GM19452 (cell line): ENCODE results near the gene MPG.

Experiments used
- ATAC-seq: cut with Tn5 transposase; IDR thresholded peaks from one replicate; pipeline ENCODE4 v1.9.1; 2021; ENCODE audit not compliant: unreplicated experiment

The MPG gene

DNA sequence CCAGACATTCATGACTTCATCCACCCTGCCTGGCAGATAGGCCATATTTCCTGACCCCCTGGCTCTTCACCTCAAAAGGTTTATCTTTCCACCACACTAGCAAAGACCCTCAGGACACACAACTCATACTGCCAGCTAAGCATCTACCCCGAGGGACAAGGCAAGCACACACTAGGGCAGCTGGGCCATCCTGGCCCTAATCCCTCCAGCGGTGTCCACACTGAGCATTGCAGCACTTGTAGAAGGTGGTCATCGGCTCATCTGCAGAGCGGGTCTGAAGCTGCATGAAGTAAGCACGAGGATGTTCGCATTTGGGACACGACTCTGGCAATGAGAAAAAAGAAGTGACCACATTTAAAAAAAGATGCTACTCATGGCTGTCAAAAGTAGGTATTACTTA lies 30.8 kb upstream of the MPG start:
- no peak for ATAC-seq

DNA sequence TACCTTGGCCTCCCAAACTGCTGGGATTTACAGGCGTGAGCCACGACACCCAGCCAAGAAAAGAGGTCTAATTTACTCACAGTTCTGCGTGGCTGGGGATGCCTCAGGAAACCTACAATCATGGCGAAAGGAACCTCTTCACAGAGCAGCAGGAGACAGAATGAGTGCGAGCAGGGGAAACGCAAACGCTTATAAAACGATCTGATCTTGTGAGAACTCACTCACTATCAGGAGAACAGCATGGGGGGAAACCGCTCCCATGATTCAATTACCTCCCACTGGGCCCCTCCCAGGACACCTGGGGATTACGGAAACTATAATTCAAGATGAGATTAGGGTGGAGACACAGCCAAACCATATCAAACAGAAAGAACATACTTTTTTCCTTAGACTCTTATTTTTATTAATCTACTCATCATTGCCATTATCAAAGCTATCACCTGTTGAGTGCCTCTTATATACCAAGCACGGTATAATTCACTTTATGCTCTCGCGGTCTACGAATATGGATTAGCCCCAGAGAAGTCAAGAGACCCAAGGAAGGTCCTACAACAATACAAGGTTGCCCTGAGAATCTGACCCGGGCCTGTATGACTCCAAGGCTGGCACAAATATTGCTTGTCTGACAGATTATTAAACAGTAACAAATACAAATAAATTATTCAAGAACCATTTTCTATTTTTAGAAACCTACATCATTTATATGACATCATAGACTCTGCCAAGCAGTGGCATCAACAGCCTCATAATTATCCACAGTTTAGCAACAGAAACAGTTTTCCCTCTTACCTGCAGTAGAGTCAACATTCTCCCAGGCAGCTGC lies 27.0 kb upstream of the MPG start:
- no peak for ATAC-seq

DNA sequence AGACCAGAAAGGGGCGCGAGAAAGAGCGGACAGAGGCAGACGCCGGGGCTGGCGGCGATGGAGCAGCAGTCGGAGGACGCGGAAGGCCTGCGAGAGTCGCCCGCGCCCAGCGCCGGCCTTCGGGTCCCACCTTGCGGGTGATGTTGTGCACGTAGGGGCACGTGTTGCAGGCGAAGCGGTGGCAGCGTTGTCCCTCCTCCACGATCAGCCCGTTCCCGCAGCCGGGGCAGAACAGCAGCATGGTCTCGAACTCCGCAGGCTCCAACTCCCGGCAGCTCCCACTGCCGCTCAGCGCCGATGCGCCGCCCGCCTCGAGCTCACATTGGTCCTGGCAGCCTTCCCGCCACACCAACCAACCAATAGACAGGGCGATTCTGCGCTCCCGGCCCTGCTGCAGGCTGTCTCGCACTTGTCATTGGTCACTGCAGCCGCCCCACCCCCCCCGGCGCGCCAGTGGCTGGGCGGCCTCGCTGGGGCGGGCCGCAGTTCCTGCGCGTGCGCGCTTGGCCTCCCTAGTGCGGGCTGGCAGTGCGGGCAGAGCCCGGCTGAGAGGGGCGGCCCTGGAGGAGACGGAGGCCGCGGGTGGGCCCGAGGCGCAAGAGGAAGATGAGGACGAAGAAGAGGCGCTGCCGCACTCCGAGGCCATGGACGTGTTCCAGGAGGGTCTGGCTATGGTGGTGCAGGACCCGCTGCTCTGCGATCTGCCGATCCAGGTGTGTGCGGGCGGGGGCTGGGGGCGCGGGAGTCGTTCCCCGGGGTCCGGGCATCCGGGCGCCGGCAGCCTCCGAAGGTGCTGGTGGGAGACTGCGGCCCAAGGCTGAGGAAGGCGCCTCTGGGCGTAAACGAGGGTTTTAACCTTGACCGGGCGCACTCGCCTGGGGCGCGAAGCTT lies 24.4 kb upstream of the MPG start, which contains the start of the genes POLR3K and SNRNP25:
Gene POLR3K (minus strand): TSS at position 263 of the 891 bp plus-strand sequence. CDS start 22 bp downstream, at position 241.
Gene SNRNP25 (plus strand): TSS at position 483 of the 891 bp plus-strand sequence. CDS start 189 bp downstream, at position 672.
- peak; percentile 90 for ATAC-seq

DNA sequence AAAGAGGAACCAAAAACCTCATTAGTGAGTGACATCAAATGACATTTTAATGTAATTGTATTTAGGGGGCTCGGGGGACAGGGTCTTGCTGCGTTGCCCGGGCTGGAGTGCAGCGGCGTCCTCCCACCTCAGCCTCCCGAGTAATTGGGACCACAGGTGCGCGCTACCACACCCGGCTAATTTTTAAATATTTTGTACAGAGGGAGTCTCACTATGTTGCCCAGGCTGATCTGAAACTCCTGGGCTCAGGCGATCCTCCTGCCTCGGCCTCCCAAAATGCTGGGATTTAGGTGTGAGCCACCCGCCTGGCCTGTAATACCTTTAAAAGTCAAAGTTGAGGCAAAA lies 23.8 kb upstream of the MPG start:
- ATAC-seq = no peak

DNA sequence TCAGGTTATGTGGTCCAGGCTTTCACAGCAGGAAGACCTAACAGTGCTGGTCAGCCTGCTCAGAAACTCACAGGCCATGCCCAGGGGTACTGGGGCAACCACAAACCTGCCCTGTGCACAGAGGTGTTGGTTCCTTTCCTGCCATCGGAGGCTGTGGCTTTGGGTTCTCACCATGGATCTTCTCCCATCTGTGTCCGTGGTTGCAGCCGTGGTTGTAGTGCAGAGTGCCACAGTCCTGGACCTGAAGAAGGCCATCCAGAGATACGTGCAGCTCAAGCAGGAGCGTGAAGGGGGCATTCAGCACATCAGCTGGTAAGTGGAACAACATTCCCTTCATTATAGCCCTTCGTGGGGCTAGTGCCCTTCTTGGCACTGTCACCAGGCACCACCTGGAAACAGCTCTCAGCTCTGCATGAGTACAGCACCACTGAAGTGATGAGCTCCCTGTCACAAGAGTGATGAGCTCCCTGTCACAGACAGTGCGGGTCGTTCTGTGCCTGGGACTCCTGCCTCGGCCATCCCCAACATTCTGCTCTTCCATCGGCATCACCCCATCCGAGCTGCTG lies 22.4 kb upstream of the MPG start:
- no peak for ATAC-seq

DNA sequence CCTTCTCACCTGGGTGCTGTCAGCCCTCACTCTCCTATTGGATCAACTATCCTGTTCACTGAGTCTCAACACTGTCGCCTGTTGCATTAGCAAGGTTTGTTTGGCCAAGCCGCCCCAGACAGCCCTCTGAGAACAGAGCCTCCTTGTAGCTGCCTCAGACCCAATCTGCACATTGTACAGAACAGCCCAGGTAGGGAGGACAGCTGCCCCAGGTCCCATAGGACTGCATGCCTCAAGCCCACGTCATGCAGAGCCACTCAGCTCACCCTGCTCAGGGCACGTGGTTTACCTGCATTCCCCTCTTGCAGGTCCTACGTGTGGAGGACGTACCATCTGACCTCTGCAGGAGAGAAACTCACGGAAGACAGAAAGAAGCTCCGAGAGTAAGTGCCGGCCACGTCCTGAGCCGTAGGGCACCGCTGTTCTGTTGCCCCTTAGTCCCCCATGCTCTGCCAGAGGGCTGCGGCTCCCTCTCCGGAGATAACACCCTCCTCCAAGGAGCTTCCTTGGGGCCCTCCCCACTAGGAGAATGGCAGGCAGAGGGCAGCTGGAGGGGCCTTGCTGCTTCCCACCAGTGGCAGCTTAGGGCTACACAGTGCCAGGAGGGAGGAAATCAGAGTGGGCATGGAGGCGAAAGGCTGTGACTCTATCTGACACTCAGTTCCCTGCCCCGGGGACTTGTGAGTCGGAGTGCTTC lies 21.6 kb upstream of the MPG start:
- ATAC-seq = no peak

DNA sequence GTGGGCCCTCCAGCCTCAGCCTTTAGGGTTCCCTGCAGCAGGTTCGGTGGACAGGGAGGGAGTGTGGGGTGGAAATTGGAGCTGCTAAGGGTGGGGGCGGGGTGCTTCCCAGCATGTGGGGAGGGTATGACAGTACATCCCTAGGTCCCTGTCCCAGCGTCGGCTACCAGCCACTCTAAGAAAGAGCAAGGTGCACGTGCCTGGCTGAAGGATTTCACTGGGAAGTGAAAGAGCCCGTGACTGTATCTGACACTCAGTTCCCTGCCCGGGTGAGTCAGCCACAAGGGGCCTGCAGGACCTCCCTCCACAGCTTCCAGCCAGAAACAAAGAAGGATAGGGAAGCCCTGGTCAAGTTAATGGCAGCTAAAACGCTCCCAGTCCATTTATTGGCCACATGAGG lies 20.3 kb upstream of the MPG start:
- ATAC-seq = no peak

DNA sequence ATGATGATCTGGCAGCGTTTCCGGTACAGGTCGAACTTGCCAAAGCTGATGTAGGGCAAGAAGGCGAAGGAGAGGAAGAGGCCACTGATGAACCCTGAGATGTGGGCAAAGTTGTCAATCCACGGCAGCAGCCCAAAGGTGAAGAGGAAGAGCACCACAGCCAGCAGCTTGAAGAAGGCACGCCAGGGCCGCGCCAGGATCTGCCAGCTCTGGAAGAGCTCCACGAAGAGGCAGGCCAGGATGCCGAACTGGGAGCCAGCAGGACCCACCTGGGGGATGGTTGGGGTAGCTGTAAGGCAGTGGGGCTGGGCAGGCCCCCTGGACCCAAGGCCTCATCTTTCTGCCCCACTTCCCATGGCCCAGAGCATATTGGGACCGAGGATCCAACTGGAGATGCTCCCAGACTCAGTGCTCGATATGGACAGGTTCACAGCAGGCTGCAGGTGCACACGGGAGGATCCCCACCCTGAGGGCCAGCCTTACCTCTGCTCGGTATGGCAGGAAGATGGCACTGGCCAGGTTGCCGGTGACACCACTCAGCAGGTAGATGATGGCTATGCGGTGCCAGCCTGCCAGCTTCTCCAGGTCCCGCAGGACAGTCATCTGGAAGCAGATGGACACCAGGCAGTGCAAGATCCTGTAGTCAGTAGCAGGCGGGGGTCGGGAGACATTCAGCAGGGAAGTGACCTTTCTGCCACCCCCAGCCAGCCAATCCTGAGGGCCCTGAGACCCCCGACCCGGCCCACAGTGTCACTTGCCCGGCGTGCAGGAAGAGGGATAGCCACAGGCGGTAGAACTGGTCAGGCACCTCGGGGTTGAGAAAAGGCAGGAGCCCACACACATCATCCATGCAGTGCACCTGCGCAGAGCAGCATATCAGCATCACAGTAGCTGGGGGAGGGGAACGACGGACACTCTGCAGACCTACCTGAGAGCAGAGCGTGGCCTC lies 19.3 kb upstream of the MPG start:
- no peak for ATAC-seq

DNA sequence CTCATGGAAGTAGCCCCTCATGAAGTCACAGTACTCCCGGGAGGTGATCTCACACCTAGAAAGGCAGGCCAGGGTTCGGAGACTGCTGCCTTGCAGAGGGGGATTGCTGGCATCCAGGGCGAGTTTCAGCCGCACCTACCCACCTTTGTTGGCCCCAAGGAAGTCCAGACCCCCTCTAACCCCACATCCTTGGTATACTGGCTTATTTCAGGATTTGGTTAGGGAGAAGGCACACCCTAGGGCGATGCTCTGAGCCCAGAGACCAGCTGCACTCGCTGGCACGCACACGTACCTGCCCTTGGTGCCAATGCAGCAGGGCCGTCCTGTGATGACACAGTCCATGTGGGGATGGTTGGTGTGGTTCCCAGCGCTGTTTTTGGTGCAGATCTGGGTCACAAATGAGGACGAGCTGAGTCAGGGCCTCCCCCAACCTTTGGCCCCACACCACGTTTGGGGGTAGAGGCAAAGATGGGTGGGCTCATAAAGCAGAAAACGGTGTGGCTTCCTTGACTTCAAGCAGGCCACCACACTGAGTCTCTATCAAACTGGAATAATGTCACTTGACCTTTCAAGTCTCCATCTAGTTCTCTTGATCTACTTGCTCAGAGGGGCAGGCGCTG lies 18.5 kb upstream of the MPG start:
- ATAC-seq = no peak

DNA sequence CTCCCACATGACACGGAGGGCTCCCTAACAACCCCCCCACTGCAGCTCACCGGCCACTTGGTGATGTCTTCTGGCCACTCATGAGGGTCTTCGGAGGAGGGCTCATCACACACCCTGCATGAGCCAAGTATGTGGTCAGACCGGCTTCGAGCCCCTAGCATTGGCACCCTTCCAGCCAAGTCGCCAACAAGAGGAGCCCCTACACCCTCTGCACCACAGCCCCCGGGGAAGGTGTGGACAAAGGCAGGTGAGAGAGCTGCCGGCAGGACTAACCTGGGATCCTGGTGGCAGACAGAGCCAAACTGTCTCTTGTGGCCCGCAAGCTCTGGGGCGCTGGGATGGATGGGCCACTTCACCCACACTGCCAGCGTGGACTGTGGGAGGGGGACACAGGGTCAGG lies 17.9 kb upstream of the MPG start:
- no peak for ATAC-seq

DNA sequence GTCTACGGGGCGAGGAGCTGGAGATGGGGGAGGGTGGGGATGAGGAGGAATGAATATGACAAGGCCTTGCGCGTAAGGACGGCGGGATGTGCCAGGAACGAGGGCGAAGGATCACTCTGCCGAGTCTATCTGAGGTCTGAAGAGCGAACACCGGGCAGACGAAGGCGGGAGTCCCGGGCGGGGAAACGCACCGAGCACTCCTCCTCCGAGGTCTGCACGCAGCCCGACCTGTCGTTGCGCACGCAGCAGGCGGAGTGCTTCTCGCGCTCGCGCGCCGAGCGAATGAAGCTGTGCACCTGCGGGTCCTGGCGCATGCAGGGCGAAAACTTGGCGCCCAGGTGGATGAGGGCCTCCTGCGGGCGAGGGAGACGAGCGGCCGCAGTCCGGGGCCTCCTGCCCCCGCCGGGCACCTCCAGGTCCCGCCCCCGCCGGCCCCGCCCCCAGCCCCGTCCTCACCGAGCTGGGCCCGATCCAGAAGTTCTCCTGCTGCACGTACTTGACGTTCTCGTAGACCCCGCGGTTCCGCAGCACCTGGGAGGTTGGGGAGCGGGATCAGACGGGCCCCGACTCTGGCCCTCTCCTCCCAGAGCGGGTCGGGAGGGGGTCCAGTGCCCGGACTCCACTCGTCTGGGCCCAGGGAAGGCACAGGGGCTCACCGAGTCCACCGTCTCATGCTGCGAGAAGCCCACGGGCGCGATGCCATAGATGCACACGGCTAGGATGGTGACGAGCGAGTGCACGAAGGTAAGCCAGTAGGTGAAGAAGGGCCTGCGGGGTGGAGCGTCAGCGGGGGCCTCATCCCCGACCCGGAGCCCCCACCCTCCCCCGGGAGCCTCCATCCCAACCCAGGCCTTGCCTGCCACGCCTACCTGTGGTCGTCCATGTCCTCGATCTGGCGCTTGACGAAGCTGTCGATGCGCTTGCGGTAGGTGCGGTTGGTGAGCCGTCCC lies 16.8 kb upstream of the MPG start:
- ATAC-seq = no peak

DNA sequence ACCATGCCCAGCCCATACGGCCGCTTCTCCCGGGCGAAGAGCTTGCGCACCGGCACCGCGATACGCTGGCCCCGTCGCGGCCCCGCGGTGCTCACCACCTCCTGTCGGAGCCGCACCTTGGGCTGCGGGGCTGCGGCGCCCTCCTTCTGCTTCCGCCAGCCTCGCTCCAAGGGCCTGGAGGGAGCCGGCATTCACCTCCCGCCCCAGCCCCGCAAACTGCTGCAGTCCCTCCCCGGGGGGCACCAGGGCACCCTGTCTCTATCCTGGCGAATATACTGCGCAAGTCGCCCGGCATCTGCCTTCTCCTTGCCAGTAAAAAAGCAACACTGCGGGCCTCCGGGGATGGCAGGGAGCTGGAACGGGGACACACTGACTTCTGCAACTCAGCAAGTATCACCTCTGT lies 16.1 kb upstream of the MPG start:
- no peak for ATAC-seq

DNA sequence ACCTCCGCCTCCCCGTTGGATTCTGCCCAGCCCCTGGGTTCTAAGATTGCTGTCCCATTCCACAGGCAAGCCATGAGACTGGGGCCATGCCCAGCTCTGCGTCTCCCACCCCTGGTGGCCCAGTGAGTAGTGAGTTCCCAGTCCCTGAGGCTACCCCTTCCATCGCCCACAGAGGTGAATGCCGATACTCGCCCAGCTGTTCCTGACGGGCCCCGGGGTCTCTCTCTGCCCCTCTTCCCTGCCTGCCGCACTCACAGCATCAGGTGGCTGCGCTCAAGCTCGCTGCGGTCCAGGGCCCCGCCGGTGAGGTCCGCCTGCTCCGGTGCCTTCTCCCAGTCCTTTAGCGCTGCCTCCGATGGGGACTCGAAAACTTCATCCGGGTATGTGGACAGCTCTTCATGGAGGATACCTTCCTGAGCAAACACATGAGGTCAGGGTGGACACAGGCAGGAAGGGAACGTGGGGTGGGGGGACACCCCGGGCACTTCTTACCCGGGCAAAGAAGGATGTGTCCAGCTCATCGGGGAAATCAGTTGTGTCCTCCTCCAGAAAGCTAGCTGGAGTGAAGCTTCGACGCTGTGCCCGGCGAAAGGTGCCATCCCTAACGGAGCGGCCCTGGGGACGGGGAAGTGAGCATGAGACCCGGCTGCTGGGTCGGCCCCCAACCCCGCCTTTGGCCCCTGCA lies 15.6 kb upstream of the MPG start:
- ATAC-seq = no peak

DNA sequence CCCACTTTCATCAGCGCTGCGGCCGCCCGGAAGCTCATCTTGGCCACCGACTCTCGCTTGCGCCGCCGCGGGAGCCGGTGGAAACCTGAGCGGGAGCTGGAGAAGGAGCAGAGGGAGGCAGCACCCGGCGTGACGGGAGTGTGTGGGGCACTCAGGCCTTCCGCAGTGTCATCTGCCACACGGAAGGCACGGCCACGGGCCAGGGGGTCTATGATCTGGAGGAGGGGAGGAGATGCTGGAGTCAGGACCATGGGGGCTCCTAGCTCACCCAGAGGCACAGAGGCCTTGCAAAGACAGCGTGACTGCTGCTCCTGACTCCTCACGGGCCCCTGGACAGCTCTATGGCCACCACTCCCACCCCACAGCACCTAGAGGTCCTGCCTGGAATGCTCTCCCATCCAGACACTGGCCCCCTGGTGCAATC lies 15.0 kb upstream of the MPG start:
- no peak for ATAC-seq

DNA sequence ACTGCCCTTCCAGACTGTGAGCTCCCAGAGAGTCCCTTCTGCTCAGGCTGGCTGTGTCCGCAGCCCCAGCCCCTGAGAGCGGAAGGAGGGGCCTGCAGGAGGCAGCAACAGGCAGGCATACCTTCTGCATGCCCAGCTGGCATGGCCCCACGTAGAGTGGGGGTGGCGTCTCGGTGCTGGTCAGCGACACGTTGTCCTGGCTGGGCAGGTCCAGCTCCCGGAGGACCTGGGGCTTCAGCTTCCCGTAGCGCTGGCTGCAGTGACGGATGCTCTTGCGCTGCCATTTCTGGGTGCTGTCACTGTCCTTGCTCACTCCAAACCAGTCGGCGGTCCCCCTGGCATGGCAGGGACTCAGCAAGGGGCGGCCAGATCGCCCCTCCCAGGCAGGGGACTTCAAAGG lies 14.6 kb upstream of the MPG start:
- ATAC-seq = no peak

DNA sequence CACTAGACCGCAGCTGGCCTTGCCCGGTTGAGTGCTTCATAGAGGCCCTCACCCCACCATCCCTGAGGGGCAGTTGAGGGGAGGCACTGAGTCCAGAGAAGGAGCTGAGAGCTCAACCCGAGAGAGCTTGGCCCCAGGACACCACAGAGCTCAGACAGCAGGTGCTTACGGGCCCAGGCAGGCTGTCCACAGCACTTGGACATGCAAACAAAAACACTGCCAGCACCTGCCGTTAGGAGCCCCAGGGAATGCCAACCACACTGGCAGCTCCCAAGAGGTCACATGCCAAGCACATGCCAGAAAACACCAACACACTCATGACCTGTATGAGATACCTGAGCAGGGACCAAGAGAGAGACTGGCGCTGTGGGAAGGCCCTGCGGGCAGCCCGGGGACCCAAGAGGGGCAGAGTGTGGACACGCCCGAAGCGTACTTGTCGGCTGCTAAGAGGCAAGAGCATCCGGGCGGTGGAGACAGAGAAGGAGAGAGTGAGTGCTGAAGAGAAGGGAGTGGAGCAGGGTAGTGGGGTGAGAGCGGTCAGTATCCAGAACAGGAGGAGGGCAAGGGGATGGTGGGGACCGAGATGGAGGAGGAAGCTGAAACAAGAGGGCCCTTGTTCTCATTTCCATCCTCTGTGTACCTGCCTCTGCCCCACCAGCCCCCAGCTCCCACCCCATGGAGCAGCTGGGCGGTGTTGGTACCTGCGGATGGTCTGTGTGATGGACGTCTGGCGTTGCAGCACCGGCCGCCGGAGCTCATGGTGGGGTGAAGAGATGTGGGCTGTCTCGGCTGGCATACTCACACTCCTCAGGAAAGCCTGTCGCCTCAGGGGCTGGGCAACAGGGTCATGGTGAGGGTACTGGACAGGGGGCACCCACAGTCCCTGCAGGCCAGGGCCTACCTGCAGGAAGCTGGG lies 13.8 kb upstream of the MPG start:
- ATAC-seq = no peak

DNA sequence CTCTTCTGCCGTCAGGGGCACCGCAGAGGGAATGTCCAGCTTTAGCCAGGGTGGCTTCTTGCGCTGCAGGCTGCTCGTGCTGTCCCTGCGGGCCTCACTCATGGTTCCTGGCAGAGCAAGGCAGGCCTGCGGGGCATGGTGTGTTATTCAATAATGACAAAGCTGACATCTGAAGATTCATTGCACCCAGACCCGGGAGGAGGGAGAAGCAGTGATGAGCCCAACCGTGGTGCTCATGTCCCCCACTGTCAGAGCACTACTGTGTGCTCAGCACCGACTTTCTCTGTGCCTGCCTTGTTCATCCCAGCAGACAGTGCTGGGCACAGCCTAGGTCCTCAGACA lies 13.1 kb upstream of the MPG start:
- ATAC-seq = no peak
